Activated T-helper 2 cell treated with anti-CD3 and anti-CD28 coated beads, Interferon-gamma antibody, Interleukin-2, Interleukin-4, amounts not matched to agents 10 μg/mL and 5 μg/mL and 100 μg/mL, durations not matched to agents 14 hours and 24 hours and 36 hours (primary cell): Measurements from ENCODE around the gene TUBGCP2. TPM values are rescaled to one million over a fixed set of nuclear protein-coding genes. Genes with fewer than 3 reads are reported as not detected.
"Not testable (repeated sequence)": the region's sequence is repeated elsewhere in the genome, so short reads cannot be mapped to it uniquely, and the experiment has no call there.

Source experiments
- DNase-seq: peaks from one replicate; pipeline ENCODE4 v3.0.0; 2021; ENCODE audit warnings: low spot score
- H3K27ac Mint-ChIP-seq: one replicate; pipeline ENCODE4 v1.8.0; 2021; ENCODE audit warnings: mixed read lengths
- H3K27me3 Mint-ChIP-seq: one replicate; pipeline ENCODE4 v1.8.0; 2021; ENCODE audit warnings: low read depth, mixed read lengths
- H3K36me3 Mint-ChIP-seq: one replicate; pipeline ENCODE4 v1.8.0; 2021; ENCODE audit warnings: low read depth, mixed read lengths
- H3K4me1 Mint-ChIP-seq: one replicate; pipeline ENCODE4 v1.8.0; 2021; ENCODE audit warnings: low read depth, mixed read lengths
- H3K4me3 Mint-ChIP-seq: one replicate; pipeline ENCODE4 v1.8.0; 2021; ENCODE audit warnings: low read depth, mild to moderate bottlenecking, moderate library complexity, mixed read lengths
- H3K9me3 Mint-ChIP-seq: one replicate; pipeline ENCODE4 v1.8.0; 2021; ENCODE audit warnings: mixed read lengths
- intact Hi-C: fragments of 100-400 bp; cut with micrococcal nuclease; formaldehyde crosslinking; loops from one replicate; pipeline ENCODE4 v1.15.1; 2023
- total RNA-seq: library from RNA; stranded (reverse); gene quantifications from 2 replicates; pipeline ENCODE4 v1.2.3, GENCODE V29; 2022

TUBGCP2 gene
- total RNA-seq, 1 donor from 2014 or later: 60.4 TPM

- peaks cover 24% of the 10 kb centered on the region for H3K4me1 Mint-ChIP-seq
- peaks cover 36% of the 10 kb centered on the region for H3K36me3 Mint-ChIP-seq
- no peaks in the 10 kb centered on the region for H3K9me3 Mint-ChIP-seq
- H3K27ac Mint-ChIP-seq: no peak overlapping the region
- DNase-seq: no peak
- H3K27me3 Mint-ChIP-seq: no peaks in the 10 kb centered on the region
- H3K4me3 Mint-ChIP-seq: no peak overlapping the region
- intact Hi-C loops: no loop called here
Observed at GRCh38 chr10:133266056-133266795, 42.4 kb downstream of the TUBGCP2 start.

- H3K27ac Mint-ChIP-seq, DNase-seq, H3K27me3 Mint-ChIP-seq, H3K9me3 Mint-ChIP-seq, intact Hi-C loops, H3K4me3 Mint-ChIP-seq: not testable (repeated sequence)
- Mint-ChIP-seq H3K36me3 (peaks cover 30% of the 10 kb centered on the region), H3K4me1 (peaks cover 33% of the 10 kb centered on the region)
Observed at GRCh38 chr10:133265052-133265451, 43.6 kb downstream of the TUBGCP2 start.

- Mint-ChIP-seq H3K27ac (no peak overlapping the region), H3K4me1 (peaks cover 39% of the 10 kb centered on the region)
- intact Hi-C loops: no loop called here
Observed at GRCh38 chr10:133264461-133264860, 44.2 kb downstream of the TUBGCP2 start.

GRCh38 chr10:133263674-133264073 lies 45.0 kb downstream of the TUBGCP2 start:
- H3K27ac Mint-ChIP-seq: no peak overlapping the region
- H3K9me3 Mint-ChIP-seq: no peaks in the 10 kb centered on the region
- DNase-seq: no peak
- H3K27me3 Mint-ChIP-seq: no peaks in the 10 kb centered on the region
- peaks cover 45% of the 10 kb centered on the region for H3K4me1 Mint-ChIP-seq
- no peak overlapping the region for H3K4me3 Mint-ChIP-seq
- peaks cover 30% of the 10 kb centered on the region for H3K36me3 Mint-ChIP-seq
- intact Hi-C loops: no loop called here

More at GRCh38 chr10:133264461-133264860, 44.2 kb downstream of the TUBGCP2 start:
- Mint-ChIP-seq H3K9me3 (no peaks in the 10 kb centered on the region), H3K27me3 (no peaks in the 10 kb centered on the region), H3K36me3 (peaks cover 30% of the 10 kb centered on the region), H3K4me3 (peak overlapping the region; percentile 38)
- DNase-seq: no peak

- H3K27ac Mint-ChIP-seq: no peak overlapping the region
- peaks cover 47% of the 10 kb centered on the region for H3K4me1 Mint-ChIP-seq
- H3K27me3 Mint-ChIP-seq: no peaks in the 10 kb centered on the region
- intact Hi-C loops: no loop called here
- H3K9me3 Mint-ChIP-seq: no peaks in the 10 kb centered on the region
- peaks cover 30% of the 10 kb centered on the region for H3K36me3 Mint-ChIP-seq
- DNase-seq: no peak
- peak overlapping the region; percentile 49 for H3K4me3 Mint-ChIP-seq
Observed at GRCh38 chr10:133262696-133263095, 46.0 kb downstream of the TUBGCP2 start.

GRCh38 chr10:133261726-133262325 lies 46.8 kb downstream of the TUBGCP2 start:
- no peak overlapping the region for H3K27ac Mint-ChIP-seq
- H3K36me3 Mint-ChIP-seq: peaks cover 30% of the 10 kb centered on the region
- H3K9me3 Mint-ChIP-seq: no peaks in the 10 kb centered on the region
- intact Hi-C loops: loop anchor here (1.0 kb wide), 2 partner anchors 13 to 47 kb away; no protein-coding TSS in a partner anchor
- H3K4me3 Mint-ChIP-seq: peak overlapping the region; percentile 79
- DNase-seq: peak; percentile 79
- H3K4me1 Mint-ChIP-seq: peaks cover 53% of the 10 kb centered on the region
- H3K27me3 Mint-ChIP-seq: no peaks in the 10 kb centered on the region

GRCh38 chr10:133260895-133261725 lies 47.6 kb downstream of the TUBGCP2 start:
- peaks cover 30% of the 10 kb centered on the region for H3K36me3 Mint-ChIP-seq
- no peaks in the 10 kb centered on the region for H3K27me3 Mint-ChIP-seq
- H3K9me3 Mint-ChIP-seq: no peaks in the 10 kb centered on the region
- H3K4me3 Mint-ChIP-seq: peak overlapping the region; percentile 79
- DNase-seq: peak; percentile 53
- peaks cover 53% of the 10 kb centered on the region for H3K4me1 Mint-ChIP-seq
- peak overlapping the region; percentile 90 for H3K27ac Mint-ChIP-seq
- intact Hi-C loops: loop anchor here (1.0 kb wide), 2 partner anchors 14 to 48 kb away; no protein-coding TSS in a partner anchor

DNA sequence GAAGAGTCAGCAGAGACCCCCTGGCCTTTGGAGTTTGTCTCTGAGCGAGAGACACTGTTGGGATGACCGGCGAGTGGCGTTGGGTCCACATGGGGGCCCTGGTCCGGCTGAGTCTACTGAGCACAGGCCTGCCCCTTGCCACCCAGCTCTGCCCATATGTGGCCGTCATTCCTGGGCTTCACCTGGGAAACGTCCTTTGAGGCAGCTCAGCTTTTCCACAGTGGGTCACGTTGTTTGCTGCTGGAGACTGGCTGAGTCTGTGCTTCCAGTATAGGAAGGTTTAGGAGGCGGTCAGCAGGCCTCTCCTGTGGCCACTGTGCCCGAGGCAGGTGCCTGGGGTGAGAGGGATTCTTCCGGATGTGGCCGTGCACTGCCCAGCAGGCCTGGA lies 49.1 kb downstream of the TUBGCP2 start:
- H3K4me3 Mint-ChIP-seq: peak overlapping the region; percentile 51
- peaks cover 18% of the 10 kb centered on the region for H3K36me3 Mint-ChIP-seq
- no peak for DNase-seq
- no peaks in the 10 kb centered on the region for H3K27me3 Mint-ChIP-seq
- no peaks in the 10 kb centered on the region for H3K9me3 Mint-ChIP-seq
- H3K4me1 Mint-ChIP-seq: peaks cover 42% of the 10 kb centered on the region
- intact Hi-C loops: no loop called here
- H3K27ac Mint-ChIP-seq: peak overlapping the region; percentile 89

GRCh38 chr10:133258818-133259601 lies 49.7 kb downstream of the TUBGCP2 start:
- peak overlapping the region; percentile 51 for H3K4me3 Mint-ChIP-seq
- H3K9me3 Mint-ChIP-seq: no peaks in the 10 kb centered on the region
- H3K27me3 Mint-ChIP-seq: no peaks in the 10 kb centered on the region
- intact Hi-C loops: no loop called here
- peak overlapping the region; percentile 89 for H3K27ac Mint-ChIP-seq
- H3K4me1 Mint-ChIP-seq: peaks cover 36% of the 10 kb centered on the region
- H3K36me3 Mint-ChIP-seq: peaks cover 12% of the 10 kb centered on the region
- peak; percentile 80 for DNase-seq

DNA sequence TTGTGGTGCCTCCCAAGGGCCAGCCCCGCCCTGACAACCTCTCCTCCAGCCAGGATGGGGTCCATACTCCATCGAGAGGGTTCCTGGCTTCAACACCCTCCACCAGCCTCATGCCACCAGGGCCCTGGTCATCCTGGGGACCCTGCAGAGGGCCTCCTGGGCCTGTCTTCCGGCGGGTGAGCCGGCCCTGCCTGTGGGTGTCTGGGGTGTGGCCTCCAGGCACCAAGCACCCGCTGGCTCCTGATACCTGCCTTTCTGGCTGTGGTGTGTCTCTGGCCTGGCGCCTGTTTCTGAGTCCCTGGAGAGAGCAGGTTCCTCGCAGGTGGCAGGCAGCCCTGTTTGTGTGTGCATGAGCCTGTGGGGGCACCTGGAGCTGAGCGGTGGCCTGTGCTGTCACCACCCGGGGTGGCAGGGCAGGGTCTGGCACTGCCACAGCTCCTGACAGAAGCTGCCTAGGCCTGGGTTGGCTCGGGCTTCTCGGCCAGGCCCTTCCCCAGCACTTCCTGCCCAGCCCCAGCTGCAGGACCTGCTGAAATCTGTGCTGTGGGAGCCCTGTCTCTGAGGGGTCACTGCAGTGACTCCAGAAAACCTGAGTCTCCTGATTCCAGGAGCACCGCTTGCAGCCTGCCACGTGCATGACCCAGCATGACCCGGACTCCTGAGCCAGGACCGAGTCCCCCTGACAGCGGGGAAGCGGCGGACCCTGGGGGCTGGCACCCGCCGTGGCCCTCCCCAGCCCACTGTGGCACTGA lies 50.4 kb downstream of the TUBGCP2 start:
- H3K4me3 Mint-ChIP-seq: peak overlapping the region; percentile 33
- peak overlapping the region; percentile 81 for H3K27ac Mint-ChIP-seq
- DNase-seq: no peak
- H3K4me1 Mint-ChIP-seq: peaks cover 34% of the 10 kb centered on the region
- intact Hi-C loops: no loop called here
- H3K9me3 Mint-ChIP-seq: no peaks in the 10 kb centered on the region
- no peaks in the 10 kb centered on the region for H3K27me3 Mint-ChIP-seq
- peaks cover 10% of the 10 kb centered on the region for H3K36me3 Mint-ChIP-seq

GRCh38 chr10:133257489-133258065 lies 51.1 kb downstream of the TUBGCP2 start:
- no peak for DNase-seq
- Mint-ChIP-seq H3K27ac (peak overlapping the region; percentile 81), H3K9me3 (no peaks in the 10 kb centered on the region), H3K4me1 (peaks cover 33% of the 10 kb centered on the region), H3K36me3 (peaks cover 3% of the 10 kb centered on the region), H3K27me3 (no peaks in the 10 kb centered on the region), H3K4me3 (peak overlapping the region; percentile 45)
- intact Hi-C loops: no loop called here
